ENCODE measurements around the gene ARMC6. TPM values are rescaled to one million over a fixed set of nuclear protein-coding genes. Genes with fewer than 3 reads are reported as not detected.
"Not testable (repeated sequence)": the region's sequence is repeated elsewhere in the genome, so short reads cannot be mapped to it uniquely, and the experiment has no call there.

Gene ARMC6
- total RNA-seq, 4 donors from 2014 or later = 18.2 to 26.3 (median 24.5) TPM

- Histone ChIP-seq H3K27ac (no peak overlapping the region), H3K36me3 (peaks cover 0 to 66% (median 0%) of the 10 kb centered on the region in 3 donors), H3K27me3 (no peaks in the 10 kb centered on the region), H3K4me3 (no peak overlapping the region), H3K9me3 (no peaks in the 10 kb centered on the region), H3K4me1 (no peaks in the 10 kb centered on the region)
- no peak for DNase-seq
- no peak for TF ChIP-seq POLR2A (IDR thresholded peaks at IDR 0.05)
These were observed 12.3 kb upstream of the ARMC6 start for GRCh38 chr19:19021115-19021514.

- H3K4me3 ChIP-seq = no peak overlapping the region
- no peaks in the 10 kb centered on the region for H3K27me3 ChIP-seq
- H3K36me3 ChIP-seq = peaks cover 0 to 67% (median 0%) of the 10 kb centered on the region in 3 donors
- no peaks in the 10 kb centered on the region for H3K9me3 ChIP-seq
- TF ChIP-seq POLR2A (IDR thresholded peaks at IDR 0.05) (no peak), CTCF (IDR thresholded peaks at IDR 0.05) (no peak)
- H3K27ac ChIP-seq = no peak overlapping the region
- H3K4me1 ChIP-seq = no peaks in the 10 kb centered on the region
- DNase-seq = no peak
These were observed 10.9 kb upstream of the ARMC6 start for GRCh38 chr19:19022380-19022961.

DNA sequence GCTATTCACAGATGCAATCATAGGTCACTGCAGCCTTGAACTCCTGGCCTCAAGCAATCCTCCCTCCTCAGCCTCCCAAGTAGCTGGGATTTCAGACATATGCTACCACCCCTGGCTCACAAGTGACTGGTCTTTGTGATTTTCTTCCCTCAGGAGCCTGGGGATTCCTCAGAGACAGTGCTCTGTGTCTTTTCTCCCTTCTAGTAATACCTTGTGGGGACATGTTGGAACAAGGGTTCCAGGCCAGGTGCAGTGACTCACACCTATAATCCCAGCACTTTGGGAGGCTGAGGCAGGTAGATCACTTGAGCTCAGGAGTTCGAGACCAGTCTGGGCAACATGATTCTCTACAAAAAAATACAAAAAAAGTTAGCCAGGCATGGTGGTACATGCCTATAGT lies 10.0 kb upstream of the ARMC6 start:
- not testable (repeated sequence) for H3K4me1 ChIP-seq, DNase-seq, H3K9me3 ChIP-seq, H3K4me3 ChIP-seq, H3K27ac ChIP-seq, H3K27me3 ChIP-seq
- peaks cover 0 to 67% (median 0%) of the 10 kb centered on the region in 3 donors for H3K36me3 ChIP-seq

DNA sequence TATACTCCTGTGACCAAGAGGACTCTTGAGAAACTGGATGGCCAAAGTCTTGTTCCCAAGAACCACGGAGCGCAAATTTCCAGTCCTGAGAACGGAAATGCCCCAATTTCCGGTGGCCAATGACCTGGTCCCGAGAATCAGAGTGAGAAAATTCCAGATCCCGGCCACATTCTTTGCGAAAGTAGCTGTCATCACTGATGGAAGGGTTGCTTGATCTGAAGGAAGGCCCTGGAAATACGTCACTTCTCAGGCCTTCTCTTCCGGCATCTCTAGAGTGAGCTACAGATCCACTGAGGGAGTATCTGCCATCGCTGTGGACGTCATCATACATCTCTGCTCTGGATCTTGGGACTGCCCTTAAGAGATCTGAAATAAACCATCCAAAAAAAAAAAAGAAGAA lies 7.5 kb upstream of the ARMC6 start:
- H3K36me3 ChIP-seq = peaks cover 0 to 83% (median 0%) of the 10 kb centered on the region in 3 donors
- H3K9me3 ChIP-seq = no peaks in the 10 kb centered on the region
- no peak for DNase-seq
- no peaks in the 10 kb centered on the region for H3K4me1 ChIP-seq
- H3K4me3 ChIP-seq = no peak overlapping the region
- TF ChIP-seq POLR2A (IDR thresholded peaks at IDR 0.05) (no peak), CTCF (IDR thresholded peaks at IDR 0.05) (no peak)
- H3K27me3 ChIP-seq = no peaks in the 10 kb centered on the region
- no peak overlapping the region for H3K27ac ChIP-seq

DNA sequence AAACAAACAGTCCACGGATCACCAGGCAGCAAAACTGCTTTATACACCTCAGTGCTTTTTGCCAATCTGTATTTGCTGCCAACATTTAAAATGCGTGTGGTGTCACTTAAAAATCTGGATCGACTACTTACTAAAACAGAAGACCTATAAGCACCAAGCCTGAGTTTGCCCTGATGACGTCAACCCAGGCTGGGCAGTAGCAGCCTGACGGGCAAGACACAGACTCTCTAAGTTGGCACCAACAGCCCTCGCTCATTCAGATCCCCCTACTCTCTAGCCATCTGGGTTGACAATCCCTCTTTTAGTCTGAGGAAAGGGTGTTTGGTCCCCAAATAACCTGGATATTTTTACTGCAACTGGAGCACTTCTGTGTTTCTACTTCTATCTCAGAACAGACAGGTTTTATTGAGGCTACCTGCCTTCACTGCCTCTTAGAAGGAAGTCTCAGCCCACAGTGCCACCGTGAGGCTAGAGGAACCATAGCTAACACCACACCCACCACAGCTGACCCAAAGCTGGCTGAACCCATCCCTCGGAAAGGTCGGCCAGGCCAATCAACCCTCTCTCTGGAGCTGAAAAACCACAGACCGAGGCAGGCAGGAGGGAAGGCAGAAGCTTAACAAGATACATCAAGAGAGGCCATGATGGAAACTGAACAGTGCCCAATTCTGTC lies 7.0 kb upstream of the ARMC6 start:
- no peak for DNase-seq
- Histone ChIP-seq H3K27ac (no peak overlapping the region), H3K9me3 (no peaks in the 10 kb centered on the region), H3K4me3 (no peak overlapping the region), H3K4me1 (no peaks in the 10 kb centered on the region), H3K27me3 (no peaks in the 10 kb centered on the region), H3K36me3 (peaks cover 0 to 83% (median 0%) of the 10 kb centered on the region in 3 donors)
- TF ChIP-seq POLR2A (IDR thresholded peaks at IDR 0.05) = no peak
- TF ChIP-seq CTCF (IDR thresholded peaks at IDR 0.05) = no peak

GRCh38 chr19:19027228-19027627 lies 6.2 kb upstream of the ARMC6 start:
- no peak overlapping the region for H3K27ac ChIP-seq
- H3K9me3 ChIP-seq = no peaks in the 10 kb centered on the region
- TF ChIP-seq CTCF (IDR thresholded peaks at IDR 0.05) (no peak), POLR2A (IDR thresholded peaks at IDR 0.05) (no peak)
- peaks cover 0 to 5% (median 4%) of the 10 kb centered on the region in 4 donors for H3K4me1 ChIP-seq
- peaks cover 0 to 82% (median 0%) of the 10 kb centered on the region in 3 donors for H3K36me3 ChIP-seq
- H3K27me3 ChIP-seq = no peaks in the 10 kb centered on the region
- no peak for DNase-seq
- H3K4me3 ChIP-seq = no peak overlapping the region
